Measurements from ENCODE around the gene WDR45. TPM values are rescaled to one million over a fixed set of nuclear protein-coding genes. Genes with fewer than 3 reads are reported as not detected.

Gene WDR45
- total and polyA plus RNA-seq, 2 of the 4 experiments (the other 2 are of a cell fraction), result 40.7 to 67.4 TPM

GRCh38 chrX:49039598-49040375 lies 39.9 kb downstream of the WDR45 start:
- no CpG with 5 or more reads among the region's 9 CpGs for WGBS, 2 experiments (ENCODE audit: extremely low coverage in 2 of 2, insufficient read length in 1 of 2)
- peak overlapping the region; percentile 27 for H2AFZ ChIP-seq (replicated peaks; ENCODE audit: low read length, poor library complexity)
- BruUV-seq (replicated peaks), result no TSS peak
- no peaks in the 10 kb centered on the region for H3K9me3 ChIP-seq (ENCODE audit: control insufficient read depth, insufficient read depth, low read length)
- H3K4me2 ChIP-seq (ENCODE audit: low read depth, low read length), result peak overlapping the region; percentile 61
- peak overlapping the region; percentile 80 for H3K56ac ChIP-seq (ENCODE audit: extremely low read depth, insufficient read depth, low read length)
- H3K9ac ChIP-seq (ENCODE audit: low read depth, low read length), result peak overlapping the region; percentile 75
- H2AK5ac ChIP-seq (ENCODE audit: low read depth, low read length), result peak overlapping the region; percentile 97
- DNase-seq, result peak; percentile 94
- peak; percentile 33 for ATAC-seq (ENCODE audit: low read depth)
- peak overlapping the region; percentile 96 for H3K23ac ChIP-seq (ENCODE audit: low read depth, low read length)
- peak overlapping the region; percentile 16 for H3K4me3 ChIP-seq (ENCODE audit: insufficient read depth, low read depth, low read length)
- dilution Hi-C loops (cut with HindIII; ENCODE audit: low sequenced_read_pairs, unreplicated experiment), result no loop called here
- H4K91ac ChIP-seq (ENCODE audit: insufficient read depth, low read depth, low read length), result peak overlapping the region; percentile 96
- peak overlapping the region; percentile 98 for H2BK5ac ChIP-seq (ENCODE audit: low read depth, low read length, poor library complexity, severe bottlenecking)
- peaks cover 16% of the 10 kb centered on the region for H3K4me1 ChIP-seq (ENCODE audit: control insufficient read depth, insufficient read depth, low read length)
- no peaks in the 10 kb centered on the region for H3K9me1 ChIP-seq (ENCODE audit: insufficient read depth, low read length)
- TF ChIP-seq RAD21 (IDR thresholded peaks at IDR 0.05; ENCODE audit: low read length) (peak; percentile 36; the same call in 1 of the 2 replicates), POLR2A (IDR thresholded peaks at IDR 0.05; ENCODE audit: low read depth, low read length) (no peak; the same call in 1 of the 2 replicates), MXI1 (IDR thresholded peaks at IDR 0.05; ENCODE audit: borderline replicate concordance, low read depth, low read length) (no peak), MAFK (IDR thresholded peaks at IDR 0.05; ENCODE audit: low read depth, low read length) (peak; percentile 98), MAZ (IDR thresholded peaks at IDR 0.05; ENCODE audit: borderline replicate concordance, low read depth, low read length) (peak; percentile 93), CEBPB (IDR thresholded peaks at IDR 0.05; ENCODE audit: low read depth, low read length) (peak; percentile 95), FOS (IDR thresholded peaks at IDR 0.05; ENCODE audit: low read depth, low read length) (peak; percentile 44; the same call in 1 of the 2 replicates), CTCF (conservative IDR thresholded peaks at IDR 0.05; ENCODE audit: low read depth, low read length) (peak; percentile 44), BHLHE40 (IDR thresholded peaks at IDR 0.05; ENCODE audit: low read depth, low read length) (no peak), SMC3 (IDR thresholded peaks at IDR 0.05; ENCODE audit: low read depth, low read length) (0 out of 2 replicates have a peak, but pooled peaks have one; percentile 16), NFE2L2 (IDR thresholded peaks at IDR 0.05; ENCODE audit: low read depth, low read length) (peak; percentile 100), USF2 (IDR thresholded peaks at IDR 0.05; ENCODE audit: low read depth, low read length) (no peak)
- ChIA-PET POLR2A (ENCODE audit: unreplicated experiment) (no interaction called here), CTCF (no interaction called here)
- in situ Hi-C loops (cut with MboI; ENCODE audit: low sequenced_read_pairs), result no loop called here
- peak overlapping the region; percentile 99 for H3K27ac ChIP-seq (ENCODE audit: insufficient read depth, low read length)
- peak overlapping the region; percentile 90 for H4K5ac ChIP-seq (ENCODE audit: low read depth, low read length)
- intact Hi-C loops (cut with micrococcal nuclease), result loop anchor here (5.0 kb wide), 1 partner anchor 122 kb away; the partner anchor contains the start of gene PIM2
- H4K20me1 ChIP-seq (ENCODE audit: insufficient read depth, low read length), result no peaks in the 10 kb centered on the region
- peak overlapping the region; percentile 96 for H2BK120ac ChIP-seq (ENCODE audit: low read depth, low read length)
- H3K18ac ChIP-seq (ENCODE audit: low read depth, low read length), result peak overlapping the region; percentile 96
- H2BK15ac ChIP-seq (ENCODE audit: low read depth, low read length), result peak overlapping the region; percentile 94; the same call in 2 of the 3 replicates
- peak overlapping the region; percentile 93 for H2AK9ac ChIP-seq (replicated peaks; ENCODE audit: low read depth, low read length, poor library complexity)
- H2BK20ac ChIP-seq (ENCODE audit: low read depth, low read length), result peak overlapping the region; percentile 97
- no peaks in the 10 kb centered on the region for H3K27me3 ChIP-seq (ENCODE audit: control insufficient read depth, insufficient read depth, low read length)
- H3K4ac ChIP-seq (ENCODE audit: low read depth, low read length), result peak overlapping the region; percentile 99
- peak overlapping the region; percentile 98 for H3K14ac ChIP-seq (replicated peaks; ENCODE audit: low read depth, low read length)
- H4K8ac ChIP-seq (ENCODE audit: low read depth in 2 of 2, low read length in 2 of 2), result peak overlapping the region; percentile 85 to 96
- H3K79me1 ChIP-seq (ENCODE audit: low read depth in 1 of 2, low read length in 2 of 2), result peaks cover 0 to 33% of the 10 kb centered on the region in 2 experiments; a peak in 2 of 4 replicates
- peaks cover 34% of the 10 kb centered on the region for H3K36me3 ChIP-seq (ENCODE audit: control insufficient read depth, insufficient read depth, low read length)

Measured in IMR-90 (cell line).